ENCODE results near the gene P2RY14. TPM values are rescaled to one million over a fixed set of nuclear protein-coding genes. Genes with fewer than 3 reads are reported as not detected.

Gene P2RY14
- total and polyA plus RNA-seq, 2 donors (not counting 3 experiments of a cell fraction or from before 2014, with no cell fraction given): not detected

DNA sequence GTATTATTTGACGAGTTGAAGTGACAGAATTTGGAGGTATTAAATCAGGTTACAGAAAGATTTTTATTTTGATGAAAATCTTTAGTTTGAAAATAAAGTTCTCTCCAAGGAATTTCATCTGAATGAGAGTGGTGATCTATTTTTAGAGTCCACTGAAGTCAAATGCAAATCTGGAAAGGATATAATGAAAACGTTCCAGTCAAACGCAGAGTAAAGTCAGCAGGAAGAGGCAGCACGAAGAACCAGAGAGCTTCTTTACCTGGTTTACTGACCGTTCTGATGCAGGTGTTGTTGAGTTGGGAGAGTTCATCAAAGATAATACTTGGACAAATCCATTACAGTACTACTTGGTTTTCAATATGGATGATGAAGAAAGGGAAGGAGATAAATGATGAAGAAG is 8.7 kb downstream of the P2RY14 start:
- Histone ChIP-seq H4K20me1 (replicated peaks; ENCODE audit: control insufficient read depth, extremely low read depth, insufficient read depth, low read length) (no peaks in the 10 kb centered on the region), H3K4me2 (ENCODE audit: insufficient read depth, low read length) (no peak overlapping the region), H3K27me3 (ENCODE audit: control insufficient read depth in 2 of 2, insufficient read depth in 2 of 2, low read length in 2 of 2) (peaks cover 2 to 4% of the 10 kb centered on the region in 2 experiments), H3K4me3 (replicated peaks in 1 of 3; ENCODE audit: insufficient read depth in 1 of 3, low read depth in 1 of 3, low read length in 3 of 3) (no peak overlapping the region), H3K4me1 (ENCODE audit: control insufficient read depth, extremely low read depth, insufficient read depth, low read length) (no peaks in the 10 kb centered on the region), H2AFZ (ENCODE audit: low read depth, low read length) (no peak overlapping the region), H3K9me3 (replicated peaks; ENCODE audit: control insufficient read depth, insufficient read depth, low read length) (no peaks in the 10 kb centered on the region), H3K27ac (ENCODE audit: insufficient read depth, low read depth, low read length) (no peak overlapping the region), H3K9me1 (replicated peaks; ENCODE audit: control insufficient read depth, extremely low read depth, insufficient read depth, low read length) (no peaks in the 10 kb centered on the region), H3K36me3 (ENCODE audit: control insufficient read depth in 2 of 2, extremely low read depth in 1 of 2, insufficient read depth in 2 of 2, low read length in 2 of 2) (no peaks in the 10 kb centered on the region), H3K9ac (replicated peaks; ENCODE audit: extremely low read depth, insufficient read depth, low read length) (no peak overlapping the region), H3K79me2 (ENCODE audit: control insufficient read depth, insufficient read depth, low read length) (no peaks in the 10 kb centered on the region)
- intact Hi-C loops (cut with micrococcal nuclease): no loop called here
- DNase-seq (ENCODE audit: low read depth, low spot score) (no peak), FAIRE-seq (no peak)
- dilution Hi-C loops (cut with MboI; ENCODE audit: extremely low pct_ligation_motif_present, low sequenced_read_pairs): no loop called here
- no TSS peak for BruUV-seq (replicated peaks)
- TF ChIP-seq FOS (IDR thresholded peaks at IDR 0.05; ENCODE audit: borderline replicate concordance, insufficient read depth, low read length): no peak
- no peak for TF ChIP-seq MAX (IDR thresholded peaks at IDR 0.05; ENCODE audit: insufficient read depth, insufficient read length)
- TF ChIP-seq, protein P1, sequence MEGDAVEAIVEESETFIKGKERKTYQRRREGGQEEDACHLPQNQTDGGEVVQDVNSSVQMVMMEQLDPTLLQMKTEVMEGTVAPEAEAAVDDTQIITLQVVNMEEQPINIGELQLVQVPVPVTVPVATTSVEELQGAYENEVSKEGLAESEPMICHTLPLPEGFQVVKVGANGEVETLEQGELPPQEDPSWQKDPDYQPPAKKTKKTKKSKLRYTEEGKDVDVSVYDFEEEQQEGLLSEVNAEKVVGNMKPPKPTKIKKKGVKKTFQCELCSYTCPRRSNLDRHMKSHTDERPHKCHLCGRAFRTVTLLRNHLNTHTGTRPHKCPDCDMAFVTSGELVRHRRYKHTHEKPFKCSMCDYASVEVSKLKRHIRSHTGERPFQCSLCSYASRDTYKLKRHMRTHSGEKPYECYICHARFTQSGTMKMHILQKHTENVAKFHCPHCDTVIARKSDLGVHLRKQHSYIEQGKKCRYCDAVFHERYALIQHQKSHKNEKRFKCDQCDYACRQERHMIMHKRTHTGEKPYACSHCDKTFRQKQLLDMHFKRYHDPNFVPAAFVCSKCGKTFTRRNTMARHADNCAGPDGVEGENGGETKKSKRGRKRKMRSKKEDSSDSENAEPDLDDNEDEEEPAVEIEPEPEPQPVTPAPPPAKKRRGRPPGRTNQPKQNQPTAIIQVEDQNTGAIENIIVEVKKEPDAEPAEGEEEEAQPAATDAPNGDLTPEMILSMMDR (IDR thresholded peaks at IDR 0.05; ENCODE audit: extremely low read depth in 1 of 2, insufficient read depth in 1 of 2, low read depth in 1 of 2, low read length in 2 of 2): no peak
- TF ChIP-seq POLR2AphosphoS5 (IDR thresholded peaks at IDR 0.05; ENCODE audit: insufficient read depth, low read depth, low read length): no peak
- TF ChIP-seq JUN (IDR thresholded peaks at IDR 0.05; ENCODE audit: borderline replicate concordance, insufficient read depth, insufficient read length, low read depth): no peak
- TF ChIP-seq GATA2 (IDR thresholded peaks at IDR 0.05; ENCODE audit: insufficient read depth, insufficient read length, low read depth, low read length): no peak
- TF ChIP-seq MYC (IDR thresholded peaks at IDR 0.05; ENCODE audit: low read depth, low read length): no peak
- TF ChIP-seq POLR2A (IDR thresholded peaks at IDR 0.05; ENCODE audit: low read depth, low read length): no peak
- no peak for TF ChIP-seq EZH2 (IDR thresholded peaks at IDR 0.05; ENCODE audit: borderline replicate concordance, low read depth, low read length, severe bottlenecking)
- CTCF ChIA-PET: no interaction called here
- POLR2A ChIA-PET: no interaction called here

All from endothelial cell of umbilical vein (primary cell).